Limb (tissue), 2 donors: ENCODE results near the gene RAPGEF2.
"Not testable (repeated sequence)": the region's sequence is repeated elsewhere in the genome, so short reads cannot be mapped to it uniquely, and the experiment has no call there.

Source experiments
- DNase-seq, 2 donors: peaks; one replicate each; pipeline ENCODE4 v3.0.0-alpha.2; 2016; ENCODE audit errors: extremely low spot score in 2 of 2

Gene RAPGEF2

DNA sequence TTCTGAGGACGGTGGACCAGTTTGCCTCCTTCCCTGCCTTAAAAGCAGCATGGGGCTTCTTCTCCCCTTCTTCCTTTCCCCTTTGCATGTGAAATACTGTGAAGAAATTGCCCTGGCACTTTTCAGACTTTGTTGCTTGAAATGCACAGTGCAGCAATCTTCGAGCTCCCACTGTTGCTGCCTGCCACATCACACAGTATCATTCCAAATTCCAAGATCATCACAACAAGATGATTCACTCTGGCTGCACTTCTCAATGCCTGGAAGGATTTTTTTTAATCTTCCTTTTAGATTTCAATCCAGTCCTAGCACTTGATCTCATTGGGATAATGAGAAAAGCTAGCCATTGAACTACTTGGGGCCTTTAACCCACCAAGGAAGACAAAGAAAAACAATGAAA lies 255.3 kb downstream of the RAPGEF2 start:
- no peak for DNase-seq

DNA sequence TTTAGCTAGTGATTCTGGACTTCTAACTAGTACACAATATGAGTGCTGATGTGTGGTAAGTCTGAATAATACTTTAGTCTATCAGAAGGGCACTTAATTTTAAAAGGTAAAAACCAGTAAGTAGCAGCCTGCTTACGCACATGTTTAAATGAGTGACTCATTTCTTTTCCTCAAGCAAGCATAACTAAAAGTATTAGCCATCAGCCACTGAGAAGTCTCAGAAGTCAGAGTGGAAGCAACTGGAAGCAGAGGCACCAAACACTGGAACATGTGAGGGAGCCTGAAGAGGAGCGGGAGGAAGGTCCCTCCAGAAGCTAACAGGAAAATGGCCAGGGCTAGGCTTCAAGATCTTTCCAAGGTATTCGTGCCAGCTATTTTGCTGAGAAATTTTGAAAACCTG lies 257.7 kb downstream of the RAPGEF2 start:
- DNase-seq = no peak

DNA sequence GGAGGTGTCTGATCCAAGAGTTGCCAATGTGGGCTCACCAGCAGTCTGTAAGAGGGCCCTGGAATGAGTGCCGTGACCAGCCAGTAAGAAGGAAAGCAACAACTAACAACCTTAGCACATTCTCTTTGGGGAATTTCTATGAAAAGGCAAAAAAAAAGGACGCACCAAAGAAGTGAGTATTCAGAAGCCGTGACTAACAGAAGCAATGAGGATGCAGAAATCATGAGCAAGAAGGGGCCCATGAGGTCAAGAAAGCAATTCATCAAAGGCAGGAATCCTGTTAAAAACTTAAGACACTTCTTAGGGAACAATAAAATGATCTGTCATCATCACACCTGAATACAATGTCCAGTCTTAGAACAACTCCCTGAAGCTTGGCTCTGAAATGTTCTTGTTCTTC lies 260.5 kb downstream of the RAPGEF2 start:
- DNase-seq = no peak

DNA sequence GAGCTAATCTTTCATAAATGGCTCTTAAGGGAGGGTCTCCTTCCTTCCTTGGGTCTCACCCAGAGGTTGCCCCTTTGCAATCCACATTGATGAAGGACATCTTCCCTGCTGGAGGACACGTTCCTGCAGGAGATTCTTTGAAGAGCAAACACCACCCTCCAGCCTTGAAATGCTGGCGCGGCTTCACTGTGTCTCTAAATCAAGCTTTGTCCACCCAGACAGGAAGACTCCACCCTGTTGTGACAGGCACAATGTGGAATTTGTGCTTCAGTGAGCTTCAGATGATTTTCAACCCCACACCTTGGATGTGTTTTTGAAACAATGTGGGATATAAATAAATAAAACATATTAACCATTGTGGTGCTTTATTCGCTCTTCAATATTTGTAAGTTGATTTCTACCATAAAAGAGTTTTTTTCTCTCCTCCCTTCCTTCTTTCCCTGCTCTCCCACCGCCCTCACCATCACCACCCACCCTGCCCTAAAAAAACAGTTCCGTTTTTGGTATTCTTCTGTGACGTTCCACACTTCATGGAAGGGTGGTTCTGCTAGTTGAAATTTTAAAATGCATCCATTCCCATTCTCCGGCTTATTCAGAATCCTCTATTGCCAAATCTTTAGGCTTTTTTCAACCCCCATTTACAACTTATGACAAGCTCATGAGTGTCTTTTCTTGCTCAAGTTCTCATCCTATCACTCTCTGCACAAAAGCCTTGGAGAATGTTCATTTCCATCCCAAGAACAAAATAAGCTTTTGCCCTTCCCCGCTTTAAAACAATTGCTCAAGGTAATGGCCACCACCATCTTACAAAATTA lies 264.3 kb downstream of the RAPGEF2 start:
- DNase-seq = no peak

DNA sequence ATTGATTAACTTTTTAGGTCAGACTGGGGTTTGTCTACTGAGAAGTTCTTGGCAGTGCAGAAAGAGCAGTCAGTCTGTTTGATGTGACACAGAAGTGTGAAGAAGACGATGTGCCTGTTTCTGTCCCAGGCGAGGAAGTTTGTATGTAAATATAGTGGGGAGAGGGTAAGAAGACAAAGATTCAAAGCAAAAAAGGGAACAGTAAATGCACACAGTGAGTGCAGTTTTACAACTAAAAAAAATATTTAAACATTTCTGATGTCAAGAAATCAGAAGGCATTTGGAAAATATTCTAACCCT lies 264.9 kb downstream of the RAPGEF2 start:
- DNase-seq = no peak

DNA sequence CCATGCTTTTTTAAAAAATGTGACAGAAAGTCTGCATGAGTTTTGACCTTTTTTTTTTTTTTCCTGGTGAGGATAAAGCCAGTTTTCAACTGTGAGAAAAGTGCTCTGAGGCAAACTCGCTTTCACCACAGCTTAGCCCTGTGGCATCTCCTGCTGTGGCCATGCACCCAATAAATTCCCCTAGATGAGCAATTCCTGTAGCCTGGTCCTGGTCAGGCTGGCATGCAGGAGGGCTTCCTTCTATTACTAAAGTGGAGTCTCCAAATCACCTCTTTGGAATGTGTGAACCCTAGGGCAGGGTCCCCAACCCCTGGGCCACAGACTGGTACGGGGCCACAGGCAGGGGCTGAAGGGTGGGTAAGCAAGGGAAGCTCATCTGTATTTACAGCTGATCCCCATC lies 265.4 kb downstream of the RAPGEF2 start:
- DNase-seq = no peak

DNA sequence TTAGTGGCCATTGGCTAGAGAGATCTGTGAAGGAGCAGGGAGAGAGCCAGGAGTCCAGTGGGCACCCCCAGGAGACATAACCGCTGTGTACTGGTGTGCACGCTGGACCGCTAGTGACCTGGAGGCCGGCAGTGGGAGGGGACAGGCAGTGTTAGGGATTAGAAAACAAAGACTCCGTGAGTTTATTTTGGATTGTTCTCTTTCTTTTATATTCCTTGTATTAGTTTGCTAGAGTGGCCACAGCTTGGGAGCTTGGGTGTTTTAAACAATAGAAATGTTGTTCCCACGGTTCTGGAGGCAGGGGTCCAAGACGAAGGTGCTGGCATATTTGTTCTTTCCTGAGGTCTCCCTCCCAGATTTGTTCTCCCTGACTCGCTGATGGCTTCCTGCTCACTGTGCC lies 266.4 kb downstream of the RAPGEF2 start:
- no peak for DNase-seq

DNA sequence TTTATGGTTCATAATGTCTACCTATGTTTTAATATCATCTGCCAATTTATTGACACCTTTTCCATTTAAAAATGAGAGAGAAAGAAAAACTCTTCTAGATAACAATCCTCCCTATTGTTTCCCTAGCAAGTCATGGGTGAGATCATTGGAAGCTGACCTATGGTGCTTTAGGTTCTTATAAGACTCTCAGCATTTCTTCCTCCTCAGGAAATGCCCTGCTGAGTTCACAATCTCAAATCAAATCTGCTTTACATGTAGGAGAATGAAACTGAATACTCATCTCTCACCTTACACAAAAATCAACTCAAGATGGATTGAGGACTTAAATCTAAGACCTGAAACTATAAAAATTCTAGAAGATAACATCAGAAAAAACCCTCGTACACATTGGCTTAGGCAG lies 267.4 kb downstream of the RAPGEF2 start:
- no peak for DNase-seq

DNA sequence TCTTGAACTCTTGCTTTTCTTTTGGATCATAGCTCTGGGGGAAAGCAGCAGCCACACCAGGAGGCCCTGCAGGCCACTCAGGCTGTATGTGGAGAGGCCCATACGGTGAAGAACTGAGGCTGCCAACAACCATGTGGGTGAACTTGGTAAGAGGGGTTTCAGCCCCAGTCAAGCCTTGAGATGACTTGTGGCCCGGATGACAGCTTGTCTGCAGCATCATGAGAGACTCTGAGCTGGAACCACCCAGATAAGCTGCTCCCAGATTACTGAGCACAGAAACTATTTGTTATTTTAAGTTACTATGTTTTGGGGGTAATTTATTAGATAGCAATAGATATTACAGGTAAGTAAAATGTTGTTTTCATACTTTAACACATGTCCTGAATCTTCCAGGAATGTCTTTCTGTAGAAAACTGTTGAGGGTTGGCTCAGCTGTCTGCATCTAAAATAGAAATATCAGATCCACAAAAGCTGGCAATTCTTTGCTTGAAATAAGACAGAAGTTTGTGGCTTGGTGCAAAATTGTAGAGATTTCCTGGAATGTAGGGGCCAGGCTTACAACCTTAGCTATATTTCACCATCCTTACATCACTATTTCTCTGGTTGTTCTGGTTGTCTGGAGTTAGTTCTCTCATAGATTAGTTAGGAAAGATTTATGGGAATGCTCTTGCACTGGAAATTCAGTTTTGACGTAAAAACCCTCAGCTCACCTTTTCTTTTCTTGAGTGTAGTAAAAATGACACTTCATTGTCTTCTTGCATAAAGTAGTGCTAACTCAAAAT lies 272.1 kb downstream of the RAPGEF2 start:
- DNase-seq = no peak

DNA sequence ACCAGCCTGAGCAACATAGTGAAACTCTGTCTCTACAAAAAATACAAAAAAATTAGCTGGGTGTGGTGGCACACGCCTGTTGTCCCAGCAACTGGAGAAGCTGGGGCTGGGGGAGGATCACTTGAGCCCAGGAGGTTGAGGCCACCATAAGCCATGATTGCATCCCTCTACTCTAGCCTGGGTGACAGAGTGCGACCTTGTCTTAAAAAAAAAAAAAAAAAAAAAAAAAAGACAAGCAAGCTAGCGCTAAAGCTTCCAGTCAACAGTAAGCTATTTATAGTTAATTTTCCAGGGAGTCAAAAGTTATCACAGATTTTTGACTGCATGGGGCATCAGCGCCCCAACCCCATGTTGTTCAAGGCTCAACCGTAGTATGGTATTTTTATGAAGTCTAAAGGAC lies 273.4 kb downstream of the RAPGEF2 start:
- no peak for DNase-seq

DNA sequence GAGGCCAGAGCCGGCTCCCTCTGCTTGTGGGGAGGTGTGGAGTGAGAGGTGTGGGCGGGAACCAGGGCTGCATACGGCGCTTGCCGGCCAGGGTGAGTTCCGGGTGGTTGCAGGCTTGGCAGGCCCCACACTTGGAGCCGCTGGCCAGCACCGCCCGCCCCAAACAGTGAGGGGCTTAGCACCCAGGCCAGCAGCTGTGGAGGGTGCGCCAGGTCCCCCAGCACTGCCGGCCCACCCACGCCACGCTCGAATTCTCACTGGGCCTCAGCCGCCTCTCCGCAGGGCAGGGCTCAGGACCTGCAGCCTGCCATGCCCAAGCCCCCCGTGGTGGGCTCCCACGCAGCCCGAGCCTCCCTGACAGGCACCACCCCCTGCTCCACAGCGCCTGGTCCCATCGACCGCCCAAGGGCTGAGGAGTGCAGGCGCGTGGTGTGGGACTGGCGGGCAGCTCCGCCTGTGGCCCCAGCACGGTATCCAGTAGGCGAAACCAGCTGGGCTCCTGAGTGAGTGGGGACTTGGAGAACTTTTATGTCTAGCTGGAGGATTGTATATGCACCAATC lies 275.3 kb downstream of the RAPGEF2 start:
- DNase-seq = no peak

DNA sequence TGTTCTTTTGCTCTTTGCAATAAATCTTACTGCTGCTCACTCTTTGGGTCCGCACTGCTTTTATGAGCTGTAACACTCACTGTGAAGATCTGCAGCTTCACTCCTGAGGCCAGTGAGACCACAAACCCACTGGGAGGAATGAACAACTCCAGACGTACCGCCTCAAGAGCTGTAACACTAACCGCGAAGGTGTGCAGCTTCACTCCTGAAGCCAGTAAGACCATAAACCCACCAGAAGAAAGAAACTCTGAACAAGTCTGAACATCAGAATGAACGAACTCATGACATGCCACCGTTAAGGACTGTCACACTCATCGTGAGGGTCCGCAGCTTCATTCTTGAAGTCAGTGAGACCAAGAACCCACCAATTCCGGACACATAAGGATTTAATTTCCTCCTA lies 276.2 kb downstream of the RAPGEF2 start:
- DNase-seq = not testable (repeated sequence)

DNA sequence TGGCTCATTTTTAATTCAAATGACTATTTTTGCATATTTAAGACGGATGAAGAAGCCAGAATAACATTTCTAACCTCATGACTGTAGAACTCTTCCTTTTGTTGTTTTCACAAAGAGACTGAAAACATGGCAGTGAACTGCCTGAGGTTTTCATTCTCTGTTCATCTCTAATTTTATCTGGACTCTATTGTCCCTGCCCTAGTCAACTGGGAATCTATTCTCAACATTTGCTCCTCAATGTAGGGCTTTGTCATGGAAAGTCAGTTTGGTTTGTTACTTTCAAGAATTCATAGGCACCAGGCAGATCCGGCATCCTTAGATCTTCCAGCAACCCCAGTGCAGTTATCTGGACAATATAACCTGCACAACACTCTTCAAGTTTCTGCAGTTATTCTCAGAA lies 277.0 kb downstream of the RAPGEF2 start:
- DNase-seq = no peak

DNA sequence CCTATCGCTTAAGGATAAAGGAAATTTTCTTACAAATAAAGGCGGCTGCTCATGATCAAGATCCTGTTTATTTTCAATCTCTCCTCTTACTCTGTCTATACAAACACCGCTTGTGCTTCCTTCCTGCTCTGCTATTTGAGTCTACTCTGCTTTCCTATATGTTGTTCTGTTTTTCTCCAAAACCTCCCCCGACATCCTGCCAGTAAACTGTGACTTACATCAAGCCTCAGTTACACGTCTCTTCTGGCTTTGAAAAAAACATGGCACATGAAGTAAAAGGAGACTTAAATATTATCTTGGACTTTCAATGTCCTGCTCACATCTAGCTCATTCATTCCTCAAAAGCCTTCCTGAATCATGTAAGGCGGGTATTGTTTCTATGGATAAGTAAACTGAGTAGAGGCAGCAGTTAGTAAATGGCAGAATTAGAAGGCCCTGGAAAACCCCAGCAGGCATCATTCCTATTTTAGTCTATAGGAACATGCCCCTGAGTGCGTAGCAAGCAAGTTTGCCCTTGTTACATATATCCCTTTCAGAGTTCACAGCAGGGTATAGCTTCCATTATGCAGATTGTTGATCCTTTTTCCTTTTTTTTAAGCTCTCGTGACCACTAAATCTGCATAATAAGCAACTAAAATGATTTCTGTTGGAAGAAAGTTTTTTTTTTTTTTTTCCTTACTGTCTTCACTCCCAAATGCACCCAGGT lies 280.1 kb downstream of the RAPGEF2 start:
- no peak for DNase-seq

DNA sequence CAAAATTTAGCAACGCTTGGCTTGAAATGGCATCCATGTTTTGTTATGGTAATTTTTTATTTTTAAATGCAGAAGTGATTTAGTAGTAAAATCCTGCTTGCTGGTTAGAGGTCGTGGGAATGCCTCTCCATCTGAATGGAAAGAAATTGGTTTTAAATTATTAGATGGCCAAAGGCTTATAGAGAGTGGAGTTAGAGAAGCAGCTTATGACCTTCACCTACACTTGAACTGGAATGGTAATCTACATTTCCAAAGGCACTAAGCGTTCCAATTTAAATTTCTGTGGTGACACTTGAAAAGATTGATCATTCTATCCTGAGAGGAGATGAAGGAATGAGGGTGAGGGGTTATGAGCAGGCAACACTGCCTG lies 280.7 kb downstream of the RAPGEF2 start:
- no peak for DNase-seq

DNA sequence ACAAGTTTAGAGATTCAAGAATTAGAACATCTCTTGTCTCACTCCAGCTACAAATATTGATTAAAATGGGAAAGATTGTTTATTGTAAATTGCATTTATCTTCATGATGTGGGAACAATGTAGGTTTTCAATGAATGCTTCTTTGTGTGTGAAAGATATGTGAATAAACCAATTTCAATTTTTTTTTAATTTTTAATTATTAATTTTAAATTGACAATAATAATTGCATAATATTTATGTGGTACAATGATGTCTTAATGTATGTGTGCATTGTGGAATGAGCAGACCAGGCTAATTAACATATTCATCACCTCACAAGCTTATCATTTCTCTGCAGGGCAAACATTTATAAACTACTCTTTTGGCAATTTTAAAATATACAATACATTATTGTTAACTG lies 281.1 kb downstream of the RAPGEF2 start:
- no peak for DNase-seq

DNA sequence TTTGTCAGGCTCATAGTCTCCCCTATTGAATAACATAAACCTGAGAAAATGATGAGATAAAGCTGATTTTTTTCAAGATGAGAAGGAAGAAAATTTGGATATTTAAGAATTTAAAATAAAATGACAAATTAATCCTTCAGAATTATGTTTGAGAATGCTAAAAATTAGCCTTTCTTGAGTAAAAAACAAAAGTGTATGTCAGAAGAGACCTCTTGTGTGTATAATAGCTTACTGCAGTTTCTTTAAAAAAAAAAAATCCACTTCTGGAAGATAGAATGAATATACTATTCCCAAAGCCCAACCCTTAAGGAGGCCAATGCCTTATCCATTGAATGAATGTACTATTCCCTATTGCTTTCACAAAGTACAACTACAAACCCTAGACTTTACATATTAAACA lies 281.8 kb downstream of the RAPGEF2 start:
- no peak for DNase-seq

DNA sequence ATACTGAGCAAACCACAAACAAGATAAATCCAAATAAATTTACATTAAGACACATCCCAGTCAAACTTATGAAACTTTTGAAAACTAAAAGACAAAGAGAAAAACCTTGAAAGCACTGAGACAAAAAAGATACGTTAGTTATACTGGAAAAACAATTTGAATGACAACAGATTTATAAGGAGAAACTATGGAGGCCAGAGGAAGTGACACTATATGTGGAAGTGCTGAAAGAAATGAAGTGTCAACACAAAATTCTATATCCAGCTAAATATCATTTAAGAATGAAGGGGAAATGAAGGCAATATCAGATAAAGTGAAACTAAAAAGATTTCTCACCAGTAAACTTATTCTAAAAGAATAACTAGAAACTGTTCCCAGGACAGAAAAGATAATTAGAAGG lies 283.7 kb downstream of the RAPGEF2 start:
- DNase-seq = no peak

DNA sequence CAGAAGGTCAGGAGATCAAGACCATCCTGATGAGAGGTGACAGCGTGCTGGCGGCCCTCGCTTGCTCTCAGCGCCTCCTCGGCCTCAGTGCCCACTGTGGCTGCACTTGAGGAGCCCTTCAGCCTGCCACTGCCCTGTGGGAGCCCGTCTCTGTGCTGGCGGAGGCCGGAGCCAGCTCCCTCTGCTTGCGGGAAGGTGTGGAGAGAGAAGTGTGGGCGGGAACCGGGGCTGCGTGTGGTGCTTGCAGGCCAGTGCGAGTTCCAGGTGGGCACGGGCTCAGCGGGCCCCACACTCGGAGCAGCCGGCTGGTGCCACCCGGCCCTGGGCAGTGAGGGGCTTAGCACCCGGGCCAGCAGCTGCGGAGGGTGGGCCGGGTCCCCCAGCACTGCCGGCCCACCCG lies 286.9 kb downstream of the RAPGEF2 start:
- DNase-seq = no peak

DNA sequence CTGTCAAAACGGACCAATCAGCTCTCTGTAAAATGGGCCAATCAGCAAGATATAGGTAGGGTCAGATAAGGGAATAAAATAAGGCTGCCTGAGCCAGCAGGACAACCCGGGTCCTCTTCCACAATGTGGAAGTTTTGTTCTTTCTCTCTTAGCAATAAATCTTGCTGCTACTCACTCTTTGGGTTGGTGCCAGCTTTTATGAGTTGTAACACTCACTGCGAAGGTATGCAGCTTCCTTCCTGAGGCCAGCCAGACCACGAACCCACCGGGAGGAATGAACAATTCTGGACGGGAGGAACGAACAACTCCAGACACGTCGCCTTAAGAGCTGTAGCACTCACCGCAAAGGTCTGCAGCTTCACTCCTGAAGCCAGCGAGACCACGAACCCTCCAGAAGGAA lies 287.8 kb downstream of the RAPGEF2 start:
- no peak for DNase-seq

DNA sequence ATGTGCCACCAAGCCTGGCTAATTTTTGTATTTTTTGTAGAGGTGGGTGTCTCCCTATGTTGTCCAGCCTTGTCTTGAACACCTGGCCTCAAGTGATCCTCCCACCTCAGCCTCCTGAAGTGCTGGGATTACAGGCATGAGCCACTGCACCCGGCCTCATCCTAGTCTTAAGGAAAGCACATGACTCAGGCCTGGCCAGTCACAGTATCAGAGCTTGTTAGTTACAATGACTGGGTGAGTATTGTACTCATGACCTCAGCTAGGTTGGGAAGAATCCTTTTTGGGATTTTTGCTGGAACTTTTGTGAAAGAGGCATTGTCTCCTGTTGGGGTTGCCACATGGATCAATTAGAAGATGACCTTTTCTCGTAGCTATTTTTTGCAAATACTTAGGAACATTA lies 292.8 kb downstream of the RAPGEF2 start:
- DNase-seq = no peak

DNA sequence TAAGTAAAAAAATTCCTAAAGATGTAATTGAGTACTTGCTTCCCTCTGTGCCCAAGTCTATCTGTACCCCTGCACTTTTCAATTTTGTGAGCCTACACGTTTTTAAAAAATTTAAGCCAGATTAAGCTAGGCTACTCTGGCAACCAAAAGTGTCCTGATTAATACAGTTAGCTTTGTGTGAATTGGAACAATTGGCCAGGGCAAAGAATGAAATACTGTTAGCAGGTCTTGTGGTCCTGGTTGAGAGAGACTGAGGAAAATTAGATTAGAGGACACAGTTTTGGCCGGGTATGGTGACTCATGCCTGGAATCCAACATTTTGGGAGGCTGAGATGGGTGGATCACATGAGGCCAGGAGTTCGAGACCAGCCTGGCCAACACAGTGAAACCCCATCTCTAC lies 293.3 kb downstream of the RAPGEF2 start:
- DNase-seq = no peak
